NCI-H1048 (cell line): Measurements from ENCODE around the gene PGM1.

Source experiments
- DNase-seq: peaks from one replicate; lab custom pipeline; 2025; lab: John Stamatoyannopoulos, UW

Gene PGM1

DNA sequence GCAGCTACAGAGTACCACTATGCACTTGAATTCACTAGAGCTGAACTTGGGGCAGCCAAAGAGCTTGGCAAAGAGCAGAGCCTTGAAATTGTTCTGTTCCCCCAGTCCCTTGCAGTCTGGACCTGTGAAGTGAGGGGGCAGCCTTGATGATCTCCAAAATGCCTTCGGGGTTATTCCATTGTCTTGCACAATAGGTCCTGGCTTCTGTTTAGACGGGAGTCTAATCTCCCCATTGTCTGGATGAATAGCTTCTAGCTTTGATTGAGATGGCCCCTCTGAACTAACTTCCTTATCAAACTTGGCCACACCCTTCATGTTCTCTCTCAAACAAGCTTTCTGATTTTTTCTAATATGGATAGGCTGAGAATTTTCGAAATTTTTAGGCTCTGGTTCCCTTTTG is 72.6 kb downstream of the PGM1 start:
- DNase-seq = no peak

GRCh38 chr1:63668298-63668697 is 75.1 kb downstream of the PGM1 start:
- no peak for DNase-seq

DNA sequence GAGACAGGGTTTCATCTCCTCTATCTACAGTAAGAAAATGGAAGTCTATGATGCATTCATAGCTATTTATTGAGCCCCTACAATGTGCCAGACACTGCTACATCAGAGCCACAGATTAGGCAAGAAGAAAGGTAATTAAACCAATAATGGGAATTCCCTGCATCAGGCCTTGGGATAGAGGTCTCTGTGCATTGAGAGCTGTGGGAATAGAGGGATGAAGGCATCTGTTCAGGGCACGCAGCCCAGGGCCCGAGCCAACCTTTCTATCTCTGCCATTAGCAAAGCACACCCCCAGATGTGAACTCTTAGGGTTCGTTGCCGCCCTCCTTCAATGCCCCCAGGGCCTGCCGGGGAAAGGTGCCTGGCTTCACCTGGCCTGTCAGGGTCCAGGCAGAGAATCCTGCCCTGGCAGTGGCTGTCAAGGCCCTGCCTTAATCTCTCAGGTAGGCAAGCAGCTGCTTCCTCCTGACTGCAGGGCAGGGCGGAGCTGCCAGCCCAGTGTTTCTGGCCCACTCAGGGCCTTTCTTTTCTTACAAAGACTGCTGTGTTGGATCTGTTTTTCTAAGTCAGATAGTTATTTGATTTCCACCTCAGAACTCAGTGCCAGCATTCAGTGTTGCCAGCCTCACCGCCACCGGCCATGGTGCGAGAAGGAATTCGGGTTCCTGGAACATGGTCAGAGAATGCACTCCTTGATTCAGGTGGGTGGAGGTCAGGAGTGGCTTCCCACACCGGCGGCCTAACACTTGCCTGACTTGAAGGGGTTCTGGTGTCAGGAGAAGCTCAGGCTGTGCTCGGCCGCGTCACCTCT is 76.1 kb downstream of the PGM1 start:
- DNase-seq = no peak

- DNase-seq = no peak
These were observed 77.0 kb downstream of the PGM1 start for GRCh38 chr1:63670164-63670563.

GRCh38 chr1:63671514-63671913 is 78.3 kb downstream of the PGM1 start:
- DNase-seq = no peak

- DNase-seq = no peak
These were observed 81.1 kb downstream of the PGM1 start for GRCh38 chr1:63674238-63674864.

GRCh38 chr1:63674865-63675419 is 81.7 kb downstream of the PGM1 start:
- DNase-seq = no peak

GRCh38 chr1:63675420-63675931 is 82.3 kb downstream of the PGM1 start:
- no peak for DNase-seq

GRCh38 chr1:63677497-63677896 is 84.3 kb downstream of the PGM1 start:
- no peak for DNase-seq

DNA sequence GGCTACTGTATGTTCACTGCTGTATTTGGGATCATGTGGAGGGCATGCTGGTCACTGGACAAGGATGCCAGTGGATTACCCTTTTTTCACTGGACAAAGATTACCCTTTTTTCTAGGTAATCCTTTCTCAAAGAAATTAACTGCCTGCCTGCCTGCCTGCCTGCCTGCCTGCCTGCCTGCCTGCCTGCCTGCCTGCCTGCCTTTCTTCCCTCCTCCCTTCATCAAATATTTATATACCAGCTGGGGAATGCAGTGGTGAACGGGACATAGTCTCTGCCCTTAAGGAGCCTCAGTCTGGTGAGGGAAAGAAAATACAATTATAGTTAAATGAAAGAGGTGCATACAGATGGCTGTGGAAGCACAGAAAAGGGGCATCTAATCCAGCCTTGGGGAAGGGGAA is 85.0 kb downstream of the PGM1 start:
- no peak for DNase-seq

DNA sequence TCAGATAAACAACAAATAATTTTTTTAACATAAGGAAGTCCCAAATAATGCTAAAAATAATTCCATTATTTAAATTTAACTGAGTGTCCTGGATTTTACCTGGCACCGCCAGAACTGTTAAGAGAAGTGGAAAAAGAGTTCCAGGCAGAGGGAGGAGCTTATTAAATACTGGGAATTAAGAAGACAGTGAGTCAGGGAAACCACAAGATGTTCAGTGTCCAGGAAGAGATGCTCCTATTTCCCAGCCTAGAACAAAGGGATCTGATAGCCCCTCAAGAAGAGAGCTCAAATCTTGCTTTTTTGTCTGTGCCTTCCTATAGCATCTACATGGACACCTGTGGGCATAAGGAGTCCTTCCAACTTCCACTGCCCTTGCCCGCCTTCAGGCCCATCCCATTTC is 85.9 kb downstream of the PGM1 start:
- no peak for DNase-seq

DNA sequence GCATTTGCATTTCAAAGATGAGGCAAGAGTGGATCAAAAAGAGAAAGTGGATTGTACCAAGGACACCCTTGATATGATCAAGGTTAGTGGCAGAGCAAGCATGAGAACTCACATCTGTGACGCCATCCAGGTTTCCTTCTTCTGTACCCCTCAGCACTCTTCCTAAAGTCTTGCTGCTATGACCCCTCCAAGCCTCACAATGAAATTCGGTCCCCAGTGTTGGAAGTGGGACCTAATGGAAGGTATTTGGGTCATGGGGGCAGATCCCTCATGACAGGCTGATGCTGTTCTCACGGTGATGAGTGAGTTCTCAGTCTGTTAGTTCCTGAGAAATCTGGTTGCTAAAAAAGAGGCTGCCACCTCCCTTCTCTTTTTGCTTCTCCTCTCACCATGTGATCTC is 86.4 kb downstream of the PGM1 start:
- DNase-seq = no peak

DNA sequence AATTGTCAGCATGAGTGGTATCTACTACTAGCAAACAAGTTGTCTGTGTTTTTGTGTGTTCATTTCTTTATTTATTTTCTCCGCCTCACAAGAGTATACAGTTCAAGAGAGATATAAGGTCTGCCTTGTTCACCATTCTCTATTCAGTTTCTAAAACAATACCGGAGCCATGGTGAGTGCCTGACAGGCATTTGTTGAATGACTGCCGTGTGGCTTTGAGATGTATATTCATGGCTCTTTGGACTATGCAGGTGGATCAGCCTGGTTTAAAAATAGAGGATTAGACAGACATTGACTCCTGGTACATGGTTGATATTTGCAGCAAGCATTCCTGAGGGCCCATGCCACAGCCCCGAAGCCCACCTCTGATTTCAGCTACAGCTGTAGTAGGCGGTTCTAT is 89.7 kb downstream of the PGM1 start:
- no peak for DNase-seq

- no peak for DNase-seq
These were observed 90.5 kb downstream of the PGM1 start for GRCh38 chr1:63683759-63684158.

GRCh38 chr1:63686696-63687095 is 93.5 kb downstream of the PGM1 start:
- DNase-seq = no peak

- DNase-seq = no peak
These were observed 95.2 kb downstream of the PGM1 start for GRCh38 chr1:63688302-63688890.

GRCh38 chr1:63690966-63691700 is 97.9 kb downstream of the PGM1 start:
- no peak for DNase-seq

DNA sequence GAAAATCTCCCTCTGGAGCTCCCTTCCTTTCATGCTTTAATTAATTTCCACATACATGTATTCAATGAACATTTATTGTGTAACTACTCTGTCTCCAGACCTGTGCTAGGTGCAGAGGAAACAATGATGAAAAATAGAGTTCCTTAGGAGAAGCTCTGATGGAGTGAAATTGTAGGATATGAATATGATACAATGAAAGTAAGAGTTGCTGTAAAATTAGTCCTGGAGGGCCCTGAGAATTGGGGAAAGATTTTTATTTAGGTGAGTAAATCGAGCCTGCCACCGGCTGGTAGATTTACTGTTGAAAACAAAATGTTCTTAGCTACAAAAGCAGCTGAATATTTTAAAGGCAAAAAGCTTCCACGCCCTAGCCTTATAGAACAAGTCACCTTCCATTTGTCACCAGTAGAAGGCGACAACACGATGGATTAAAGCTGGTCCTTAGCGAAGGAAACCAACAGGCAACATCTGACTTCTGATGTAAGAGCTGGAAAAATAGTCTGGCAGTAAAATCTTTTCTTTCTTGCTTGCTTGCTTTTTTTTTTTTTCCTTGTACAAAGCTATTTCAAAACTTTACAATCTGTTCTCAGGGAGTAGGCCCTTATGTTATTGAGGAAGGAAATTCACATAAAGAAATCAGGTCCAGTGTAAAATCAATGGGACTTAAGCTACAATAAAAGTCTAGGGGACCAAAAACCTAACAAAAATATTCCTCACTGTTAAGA is 98.7 kb downstream of the PGM1 start:
- DNase-seq = peak; percentile 14

- DNase-seq = no peak
These were observed 100.8 kb downstream of the PGM1 start for GRCh38 chr1:63693944-63694571.

- DNase-seq = no peak
These were observed 105.0 kb downstream of the PGM1 start for GRCh38 chr1:63698001-63698838.
